ENCODE results near the gene CES5A.
"Not testable (repeated sequence)": the region's sequence is repeated elsewhere in the genome, so short reads cannot be mapped to it uniquely, and the experiment has no call there.

Gene CES5A

DNA sequence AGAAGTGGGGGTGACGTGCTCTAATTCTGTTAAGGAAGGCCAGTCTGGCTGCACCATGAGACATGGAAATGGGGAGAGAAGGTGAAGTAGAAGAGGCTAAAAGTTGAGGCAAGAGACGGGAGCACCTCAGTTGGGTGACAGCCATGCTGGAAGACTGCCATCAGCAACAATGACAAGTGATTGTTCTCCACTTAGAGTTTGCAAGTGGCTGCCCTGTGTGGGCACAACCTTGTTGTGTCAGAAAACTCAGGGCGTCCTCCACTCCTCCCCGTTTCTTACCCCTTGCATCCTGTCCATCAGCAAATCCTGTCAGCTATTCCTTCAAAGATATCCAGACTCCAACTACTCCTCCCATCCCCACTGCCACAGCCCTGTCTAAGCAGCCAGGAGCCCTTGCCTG, 59.9 kb downstream of the CES5A start:
- in situ Hi-C loops (cut with HindIII; ENCODE audit: low pct_unique_long_range_greater_than_20kb, low sequenced_read_pairs), result no loop called here
- no peak for DNase-seq (ENCODE audit: low read depth in 1 of 2, low spot score in 1 of 2)
- no peak for TF ChIP-seq JUND (IDR thresholded peaks at IDR 0.05; ENCODE audit: low read depth)

DNA sequence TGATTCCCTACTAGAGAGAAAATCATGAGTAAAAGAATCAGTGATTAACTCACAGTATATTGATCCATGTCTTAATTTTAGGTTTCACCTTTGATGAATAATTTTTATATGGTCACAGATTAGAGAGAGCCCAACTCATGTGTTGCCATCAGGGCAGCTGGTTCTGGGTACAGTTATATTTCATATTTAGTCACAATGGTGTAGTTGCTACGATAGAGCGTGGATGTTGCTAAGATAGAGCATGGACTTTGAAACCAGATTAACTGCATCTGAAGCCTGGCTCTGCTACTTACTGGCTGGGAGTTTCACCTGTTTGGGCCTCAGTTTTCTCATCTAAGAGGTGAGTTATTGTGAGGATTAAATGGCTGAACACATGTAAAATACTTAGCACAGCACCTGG, 61.0 kb downstream of the CES5A start:
- in situ Hi-C loops (cut with HindIII; ENCODE audit: low pct_unique_long_range_greater_than_20kb, low sequenced_read_pairs); DNase-seq (ENCODE audit: low read depth in 1 of 2, low spot score in 1 of 2): not testable (repeated sequence)

DNA sequence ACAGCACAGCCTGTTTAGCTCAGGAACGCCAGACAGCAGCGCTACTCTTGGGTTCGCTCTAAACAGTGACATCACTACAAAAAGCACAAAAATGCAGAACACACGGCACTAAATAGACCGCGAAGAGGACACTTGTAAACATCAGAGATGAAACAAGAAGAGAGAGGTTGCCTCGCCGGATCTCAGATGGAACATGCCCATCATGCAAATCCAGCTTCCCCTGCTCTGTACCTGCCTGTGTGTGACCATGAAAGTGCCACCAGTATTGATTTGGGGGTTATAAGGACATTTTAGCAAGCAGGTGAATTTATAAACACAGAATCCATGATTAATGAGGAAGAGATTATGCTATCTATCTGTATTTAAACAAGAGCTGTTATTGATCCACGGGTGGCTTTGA, 61.4 kb downstream of the CES5A start:
- DNase-seq (ENCODE audit: low read depth in 1 of 2, low spot score in 1 of 2); in situ Hi-C loops (cut with HindIII; ENCODE audit: low pct_unique_long_range_greater_than_20kb, low sequenced_read_pairs): not testable (repeated sequence)

DNA sequence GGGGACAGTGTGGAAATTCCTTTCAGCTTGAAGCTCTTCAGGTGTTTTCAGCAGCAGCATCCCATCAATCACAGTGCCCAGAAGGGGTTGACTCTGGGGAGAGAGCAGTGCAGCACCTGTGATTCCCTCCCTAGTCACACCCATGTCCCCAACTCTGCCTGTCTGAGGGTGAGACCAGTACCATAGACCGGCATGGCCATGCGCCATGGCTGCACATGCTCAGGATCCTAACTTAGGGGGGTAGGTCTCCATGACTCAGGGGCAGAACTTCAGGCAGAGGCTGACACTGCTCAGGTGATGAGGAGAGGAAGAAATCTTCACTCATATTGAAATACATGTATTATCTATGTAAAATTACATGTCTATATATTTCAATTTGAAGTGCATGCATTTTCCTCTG, 62.2 kb downstream of the CES5A start:
- TF ChIP-seq JUND (IDR thresholded peaks at IDR 0.05; ENCODE audit: low read depth), result no peak
- in situ Hi-C loops (cut with HindIII; ENCODE audit: low pct_unique_long_range_greater_than_20kb, low sequenced_read_pairs), result no loop called here
- DNase-seq (ENCODE audit: low read depth in 1 of 2, low spot score in 1 of 2), result no peak

DNA sequence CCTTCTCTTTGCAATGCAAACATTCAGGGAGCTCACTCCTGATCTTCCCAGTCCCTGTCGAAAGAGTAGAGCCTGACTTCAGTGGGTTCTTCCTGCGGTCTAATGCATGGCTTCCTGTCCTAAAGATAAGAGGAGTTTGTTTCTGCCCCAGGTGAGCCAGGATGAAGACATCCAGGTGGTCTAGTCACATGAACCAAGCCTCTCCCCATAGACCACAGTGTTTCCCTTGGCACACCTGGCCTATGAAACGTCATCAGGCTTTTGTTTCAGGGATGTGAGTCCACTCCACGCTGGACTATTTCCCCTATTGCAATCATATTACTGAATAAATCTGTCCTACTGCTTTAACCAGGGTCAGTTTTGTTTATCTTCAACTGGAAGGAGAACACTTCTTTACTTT, 63.4 kb downstream of the CES5A start:
- in situ Hi-C loops (cut with HindIII; ENCODE audit: low pct_unique_long_range_greater_than_20kb, low sequenced_read_pairs), result no loop called here
- no peak for TF ChIP-seq JUND (IDR thresholded peaks at IDR 0.05; ENCODE audit: low read depth)
- DNase-seq (ENCODE audit: low read depth in 1 of 2, low spot score in 1 of 2), result no peak

DNA sequence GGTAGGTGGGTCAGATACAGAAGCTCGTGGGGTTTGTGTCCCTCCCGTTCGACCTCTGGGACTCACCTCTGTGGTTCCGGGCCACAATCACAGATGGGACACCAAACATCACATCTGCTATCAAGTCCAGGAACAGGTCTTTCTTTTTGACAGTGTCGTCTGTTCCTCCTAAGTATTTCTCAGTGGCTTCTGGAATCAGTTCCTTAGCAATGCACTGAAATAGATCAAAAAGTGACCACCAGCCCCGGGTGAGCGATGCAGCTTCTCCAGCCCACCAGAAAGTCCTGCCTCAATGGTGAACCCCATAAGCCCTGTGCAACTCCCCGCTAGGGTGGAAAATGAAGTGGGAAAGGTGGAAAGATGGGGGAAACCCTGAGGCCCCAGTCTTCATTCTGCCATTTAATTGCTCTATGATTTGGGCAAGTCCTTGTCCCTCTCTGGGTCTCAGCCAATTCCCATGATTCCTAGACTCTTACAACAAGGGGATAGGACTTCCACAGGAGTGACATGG, 64.7 kb downstream of the CES5A start:
- no peak for DNase-seq (ENCODE audit: low read depth in 1 of 2, low spot score in 1 of 2)
- no peak for TF ChIP-seq JUND (IDR thresholded peaks at IDR 0.05; ENCODE audit: low read depth)
- in situ Hi-C loops (cut with HindIII; ENCODE audit: low pct_unique_long_range_greater_than_20kb, low sequenced_read_pairs), result no loop called here

DNA sequence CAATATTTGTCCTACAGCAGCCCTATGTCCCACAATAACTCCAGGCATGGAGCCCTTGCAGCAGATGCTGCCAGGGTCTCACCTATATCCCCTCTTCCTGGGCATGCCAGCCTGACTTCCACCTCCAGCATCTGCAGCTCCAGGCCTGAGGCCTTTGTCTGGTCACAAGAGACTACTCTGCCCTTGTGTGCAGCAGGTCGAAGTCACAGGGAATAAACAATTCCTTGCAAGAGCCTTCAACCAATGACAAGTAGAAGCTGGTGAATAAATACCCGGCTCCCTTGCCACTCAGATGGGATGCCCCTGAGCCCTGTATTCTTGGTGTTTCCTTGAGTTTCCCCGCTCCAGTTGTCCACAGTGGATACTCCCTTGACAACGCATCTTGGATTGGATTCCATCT, 65.3 kb downstream of the CES5A start:
- in situ Hi-C loops (cut with HindIII; ENCODE audit: low pct_unique_long_range_greater_than_20kb, low sequenced_read_pairs), result no loop called here
- no peak for TF ChIP-seq JUND (IDR thresholded peaks at IDR 0.05; ENCODE audit: low read depth)
- no peak for DNase-seq (ENCODE audit: low read depth in 1 of 2, low spot score in 1 of 2)

DNA sequence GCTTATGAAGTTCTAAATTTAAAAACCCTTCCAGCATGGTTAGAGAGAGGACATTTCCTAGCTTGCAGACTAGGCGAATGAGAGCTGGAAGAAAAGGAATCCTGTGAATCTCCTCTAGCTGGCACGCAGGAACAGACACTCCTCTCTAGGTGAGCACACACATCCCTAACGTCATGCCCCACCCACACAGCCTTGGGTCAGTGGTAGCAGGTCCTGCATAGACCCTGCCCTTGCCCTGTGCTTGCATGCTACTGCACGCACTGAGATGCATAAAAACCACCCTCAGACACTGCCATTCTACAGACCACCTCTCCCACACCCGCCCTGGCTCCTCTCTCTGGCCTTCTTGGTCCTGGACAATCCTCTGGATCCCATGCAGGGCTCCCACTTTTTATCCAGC, 65.8 kb downstream of the CES5A start:
- in situ Hi-C loops (cut with HindIII; ENCODE audit: low pct_unique_long_range_greater_than_20kb, low sequenced_read_pairs), result no loop called here
- TF ChIP-seq JUND (IDR thresholded peaks at IDR 0.05; ENCODE audit: low read depth), result no peak
- DNase-seq (ENCODE audit: low read depth in 1 of 2, low spot score in 1 of 2), result no peak

DNA sequence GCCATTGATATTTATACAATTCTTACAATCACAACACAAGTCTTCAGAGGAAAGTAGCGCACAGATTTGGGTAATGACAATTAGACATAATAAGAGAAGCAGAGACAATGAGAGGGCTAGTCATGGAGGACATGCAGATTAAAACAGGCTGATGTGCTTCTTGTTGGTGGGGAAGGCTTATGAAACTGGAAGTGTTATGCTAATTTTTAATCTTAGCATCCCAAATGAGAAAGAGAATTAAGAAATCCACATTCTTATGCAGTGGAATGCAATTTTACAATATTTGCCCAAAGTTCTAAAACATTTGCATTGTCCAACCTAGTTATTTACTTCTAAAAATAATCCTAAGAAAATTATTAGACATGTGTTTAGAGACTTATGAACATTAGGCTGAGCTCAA, 66.9 kb downstream of the CES5A start:
- DNase-seq (ENCODE audit: low read depth in 1 of 2, low spot score in 1 of 2); in situ Hi-C loops (cut with HindIII; ENCODE audit: low pct_unique_long_range_greater_than_20kb, low sequenced_read_pairs): not testable (repeated sequence)

DNA sequence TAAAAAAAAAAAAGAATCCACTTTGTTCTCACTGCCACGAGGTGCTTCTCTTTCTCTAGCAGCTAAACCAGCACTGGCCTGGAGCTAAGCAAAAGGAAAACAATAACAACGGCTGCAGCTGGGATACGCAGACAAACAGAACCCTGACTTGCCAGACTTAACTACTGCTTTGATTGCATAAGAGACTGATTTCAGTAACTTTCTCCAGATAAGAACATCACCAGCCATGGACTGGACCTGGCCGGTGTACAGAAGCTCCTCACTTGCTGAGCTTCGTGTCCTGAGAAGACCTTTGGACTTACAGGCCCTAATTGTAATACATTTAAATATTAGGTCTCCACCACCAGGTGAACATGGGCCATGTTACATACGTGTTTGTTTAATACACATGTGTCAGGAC, 70.1 kb downstream of the CES5A start:
- DNase-seq (ENCODE audit: low read depth in 1 of 2, low spot score in 1 of 2); in situ Hi-C loops (cut with HindIII; ENCODE audit: low pct_unique_long_range_greater_than_20kb, low sequenced_read_pairs): not testable (repeated sequence)

DNA sequence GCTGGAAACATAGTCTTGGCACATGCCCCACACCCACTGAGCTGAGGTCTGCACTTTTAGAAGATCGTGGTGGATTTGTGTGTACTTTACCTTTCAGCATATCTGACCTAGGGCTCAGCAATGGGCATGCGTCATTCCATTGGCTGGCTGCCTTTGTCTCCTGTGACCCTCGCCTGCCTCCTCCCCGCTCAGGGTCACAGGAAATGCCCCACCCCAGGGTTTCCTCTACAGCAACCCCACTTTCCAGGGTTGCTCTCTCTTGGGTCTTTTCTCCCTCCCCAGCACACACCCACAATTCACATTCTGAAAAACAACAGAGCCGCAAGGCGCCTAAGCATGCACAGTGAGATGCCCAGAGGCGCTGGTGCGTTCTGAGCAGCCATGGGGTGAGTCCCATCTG, 71.5 kb downstream of the CES5A start:
- DNase-seq (ENCODE audit: low read depth in 1 of 2, low spot score in 1 of 2); in situ Hi-C loops (cut with HindIII; ENCODE audit: low pct_unique_long_range_greater_than_20kb, low sequenced_read_pairs): not testable (repeated sequence)

Data from T47D (cell line).